Activated CD4-positive, alpha-beta T cell treated with anti-CD3 and anti-CD28 coated beads for 24 hours (primary cell): ENCODE measurements around the gene DOK6.
"Not testable (repeated sequence)": the region's sequence is repeated elsewhere in the genome, so short reads cannot be mapped to it uniquely, and the experiment has no call there.

Experiments
- DNase-seq, 2 donors: peaks; one replicate each; pipeline ENCODE4 v3.0.0-alpha.2; 2020; ENCODE audit warnings: low read depth in 2 of 2

DOK6 gene

GRCh38 chr18:69400253-69400975 is at the start of gene DOK6:
Gene DOK6, plus strand, starts transcription at chr18:69400888.
- no peak for DNase-seq

GRCh38 chr18:69353023-69353422 is 47.7 kb upstream of the DOK6 start:
- no peak for DNase-seq

- DNase-seq: no peak
These were observed 43.1 kb upstream of the DOK6 start for GRCh38 chr18:69357590-69357989.

GRCh38 chr18:69358212-69358895 is 42.3 kb upstream of the DOK6 start:
- no peak for DNase-seq

- not testable (repeated sequence) for DNase-seq
These were observed 40.9 kb upstream of the DOK6 start for GRCh38 chr18:69359768-69360167.

- DNase-seq: no peak
These were observed 35.8 kb upstream of the DOK6 start for GRCh38 chr18:69364930-69365329.

GRCh38 chr18:69365658-69366057 is 35.0 kb upstream of the DOK6 start:
- DNase-seq: no peak

GRCh38 chr18:69367104-69367503 is 33.6 kb upstream of the DOK6 start:
- DNase-seq: no peak

GRCh38 chr18:69371729-69372128 is 29.0 kb upstream of the DOK6 start:
- no peak for DNase-seq

- no peak for DNase-seq
These were observed 20.4 kb upstream of the DOK6 start for GRCh38 chr18:69380324-69380723.

- no peak for DNase-seq
These were observed 17.5 kb upstream of the DOK6 start for GRCh38 chr18:69383186-69383585.

GRCh38 chr18:69387186-69387585 is 13.5 kb upstream of the DOK6 start:
- no peak for DNase-seq

GRCh38 chr18:69388222-69388621 is 12.5 kb upstream of the DOK6 start:
- DNase-seq: no peak

- DNase-seq: no peak
These were observed 3.6 kb upstream of the DOK6 start for GRCh38 chr18:69397096-69397495.

- no peak for DNase-seq
These were observed 1.4 kb upstream of the DOK6 start for GRCh38 chr18:69399253-69399652.

GRCh38 chr18:69400976-69401225 is 213 bp downstream of the DOK6 start:
- DNase-seq: no peak

GRCh38 chr18:69401226-69401971 is 711 bp downstream of the DOK6 start:
- DNase-seq: no peak

GRCh38 chr18:69401972-69402532 is 1.4 kb downstream of the DOK6 start:
- no peak for DNase-seq

GRCh38 chr18:69402533-69402989 is 1.9 kb downstream of the DOK6 start:
- DNase-seq: no peak

GRCh38 chr18:69408522-69408921 is 7.8 kb downstream of the DOK6 start:
- no peak for DNase-seq

- no peak for DNase-seq
These were observed 10.5 kb downstream of the DOK6 start for GRCh38 chr18:69411199-69411598.

- DNase-seq: no peak
These were observed 13.5 kb downstream of the DOK6 start for GRCh38 chr18:69414184-69414583.

- DNase-seq: no peak
These were observed 32.2 kb downstream of the DOK6 start for GRCh38 chr18:69432847-69433246.
